NCI-H1105 treated with DMSO at 0.1 percent for 48 hours (cell line): ENCODE measurements around the gene LMNB1.

Experiments used
- DNase-seq: peaks from one replicate; lab custom pipeline; 2025; lab: John Stamatoyannopoulos, UW

Gene LMNB1

GRCh38 chr5:126855266-126855665 is 78.3 kb downstream of the LMNB1 start:
- no peak for DNase-seq

GRCh38 chr5:126857472-126858410 is 80.8 kb downstream of the LMNB1 start:
- no peak for DNase-seq

GRCh38 chr5:126858441-126858840 is 81.5 kb downstream of the LMNB1 start:
- no peak for DNase-seq

- no peak for DNase-seq
Measured at GRCh38 chr5:126863402-126863801, 86.5 kb downstream of the LMNB1 start.

GRCh38 chr5:126864042-126864688 is 87.2 kb downstream of the LMNB1 start:
- DNase-seq = no peak

GRCh38 chr5:126865299-126865698 is 88.4 kb downstream of the LMNB1 start:
- no peak for DNase-seq

- DNase-seq = no peak
Measured at GRCh38 chr5:126866851-126867636, 90.1 kb downstream of the LMNB1 start.

GRCh38 chr5:126868338-126869004 is 91.5 kb downstream of the LMNB1 start:
- no peak for DNase-seq

GRCh38 chr5:126869005-126869451 is 92.1 kb downstream of the LMNB1 start:
- DNase-seq = peak; percentile 51

GRCh38 chr5:126871441-126871840 is 94.5 kb downstream of the LMNB1 start:
- no peak for DNase-seq

- DNase-seq = no peak
Measured at GRCh38 chr5:126872561-126873354, 95.8 kb downstream of the LMNB1 start.

- DNase-seq = no peak
Measured at GRCh38 chr5:126875303-126875785, 98.4 kb downstream of the LMNB1 start.

- DNase-seq = no peak
Measured at GRCh38 chr5:126877602-126878001, 100.7 kb downstream of the LMNB1 start.

GRCh38 chr5:126878085-126878484 is 101.1 kb downstream of the LMNB1 start:
- DNase-seq = no peak

GRCh38 chr5:126878634-126879033 is 101.7 kb downstream of the LMNB1 start:
- DNase-seq = no peak

GRCh38 chr5:126881821-126882600 is 105.1 kb downstream of the LMNB1 start:
- no peak for DNase-seq

GRCh38 chr5:126883564-126884245 is 106.8 kb downstream of the LMNB1 start:
- DNase-seq = no peak

GRCh38 chr5:126884269-126884819 is 107.4 kb downstream of the LMNB1 start:
- no peak for DNase-seq
